Omental fat pad (tissue), 4 donors: Measurements from ENCODE around the gene PTRH1. TPM values are rescaled to one million over a fixed set of nuclear protein-coding genes. Genes with fewer than 3 reads are reported as not detected.

Experiments used
- ATAC-seq: fragments of 150-250 bp; one replicate; pipeline ENCODE4 v1.9.1; 2016; ENCODE audit warnings: mild to moderate bottlenecking, moderate library complexity; ENCODE audit not compliant: low FRiP score
- DNase-seq: peaks from one replicate; pipeline ENCODE4 v3.0.0-alpha.2; 2019; ENCODE audit warnings: low spot score
- CTCF ChIP-seq, 3 donors: fragments of 450-650 bp; IDR thresholded peaks; one replicate each; pipeline ENCODE4 v1.5.1; 2016 to 2017; ENCODE audit warnings: antibody characterized with exemption in 3 of 3, mild to moderate bottlenecking in 3 of 3, moderate library complexity in 2 of 3
- total RNA-seq, 4 donors: library from RNA; depleted of rRNA; stranded (reverse); fragments of >200 nt; gene quantifications; one replicate each; pipeline ENCODE4 v1.1.0, GENCODE V29; 2016

Gene PTRH1
- total RNA-seq, 4 donors from 2014 or later = 13.4 to 33.5 (median 23.6) TPM

GRCh38 chr9:127749090-127749787 is 33.8 kb upstream of the PTRH1 start:
- no peak for DNase-seq
- TF ChIP-seq CTCF (IDR thresholded peaks at IDR 0.05) = no peak
- peak; percentile 29 for ATAC-seq

- ATAC-seq = no peak
- DNase-seq = no peak
- no peak for TF ChIP-seq CTCF (IDR thresholded peaks at IDR 0.05)
Measured at GRCh38 chr9:127746959-127747569, 31.6 kb upstream of the PTRH1 start.

GRCh38 chr9:127744398-127745110 is 29.1 kb upstream of the PTRH1 start:
- TF ChIP-seq CTCF (IDR thresholded peaks at IDR 0.05) = no peak
- no peak for ATAC-seq
- no peak for DNase-seq

GRCh38 chr9:127742435-127743088 is 27.1 kb upstream of the PTRH1 start:
- ATAC-seq (peak; percentile 63), DNase-seq (no peak)
- TF ChIP-seq CTCF (IDR thresholded peaks at IDR 0.05) = no peak

- ATAC-seq = peak; percentile 42
- TF ChIP-seq CTCF (IDR thresholded peaks at IDR 0.05) = no peak
Measured at GRCh38 chr9:127741831-127742434, 26.5 kb upstream of the PTRH1 start.

GRCh38 chr9:127739614-127740330 is 24.3 kb upstream of the PTRH1 start:
- no peak for TF ChIP-seq CTCF (IDR thresholded peaks at IDR 0.05)
- ATAC-seq (no peak), DNase-seq (no peak)

More at GRCh38 chr9:127741831-127742434, 26.5 kb upstream of the PTRH1 start:
- peak; percentile 61 for DNase-seq
